Muscle of leg (tissue), 11 donors: ENCODE data around the gene ARRDC1. TPM values are rescaled to one million over a fixed set of nuclear protein-coding genes. Genes with fewer than 3 reads are reported as not detected.

ENCODE experiments used
- DNase-seq: peaks from one replicate; pipeline ENCODE4 v3.0.0; 2013
- H3K27ac ChIP-seq: one replicate; pipeline ENCODE4 v1.5.1; 2013; ENCODE audit warnings: mild to moderate bottlenecking, low read length, control low read depth
- H3K27me3 ChIP-seq: one replicate; pipeline ENCODE4 v1.6.1; 2013; ENCODE audit warnings: low read length; ENCODE audit not compliant: control insufficient read depth, insufficient read depth
- H3K36me3 ChIP-seq: one replicate; pipeline ENCODE4 v1.6.1; 2013; ENCODE audit warnings: low read length; ENCODE audit not compliant: control insufficient read depth, insufficient read depth
- H3K4me1 ChIP-seq: one replicate; pipeline ENCODE4 v1.6.1; 2013; ENCODE audit warnings: low read length; ENCODE audit not compliant: control insufficient read depth, insufficient read depth
- H3K4me3 ChIP-seq: one replicate; pipeline ENCODE4 v1.5.1; 2013; ENCODE audit warnings: low read length, control low read depth
- H3K9me3 ChIP-seq: replicated peaks from 2 replicates; pipeline ENCODE4 v1.6.1; 2013; ENCODE audit warnings: low read depth, low read length; ENCODE audit not compliant: control insufficient read depth
- WGBS: methylation state at CpG from one replicate; pipeline ENCODE4 v1.1.5; 2013; ENCODE audit warnings: missing lambda C conversion rate; ENCODE audit not compliant: insufficient coverage; 5-methylcytosine and 5-hydroxymethylcytosine counted together
- polyA plus RNA-seq, 8 donors: library from polyadenylated mRNA; unstranded; fragments of 120-200 nt; gene quantifications; one replicate each; pipeline versions ENCODE4 v1.2.1 to v1.2.3, GENCODE V29; 2013; ENCODE audit warnings: inconsistent platforms in 1 of 8, low replicate concordance in 1 of 8; ENCODE audit not compliant: insufficient read length in 8 of 8, insufficient read depth in 1 of 8
- total RNA-seq: library from RNA; stranded (reverse); fragments of 120-200 nt; gene quantifications from one replicate; pipeline ENCODE4 v1.2.4, GENCODE V29; 2013

ARRDC1 gene
- total and polyA plus RNA-seq, 9 donors, result 20.6 to 41.3 (median 29.8) TPM

- no peak for DNase-seq
- 59% methylated on average over 21 of the region's 21 CpGs for WGBS
- Histone ChIP-seq H3K4me1 (peaks cover 31% of the 10 kb centered on the region), H3K27me3 (no peaks in the 10 kb centered on the region), H3K4me3 (no peak overlapping the region), H3K9me3 (no peaks in the 10 kb centered on the region), H3K36me3 (peaks cover 36% of the 10 kb centered on the region), H3K27ac (no peak overlapping the region)
These were observed 6.4 kb downstream of the ARRDC1 start for GRCh38 chr9:137611623-137612609.

DNA sequence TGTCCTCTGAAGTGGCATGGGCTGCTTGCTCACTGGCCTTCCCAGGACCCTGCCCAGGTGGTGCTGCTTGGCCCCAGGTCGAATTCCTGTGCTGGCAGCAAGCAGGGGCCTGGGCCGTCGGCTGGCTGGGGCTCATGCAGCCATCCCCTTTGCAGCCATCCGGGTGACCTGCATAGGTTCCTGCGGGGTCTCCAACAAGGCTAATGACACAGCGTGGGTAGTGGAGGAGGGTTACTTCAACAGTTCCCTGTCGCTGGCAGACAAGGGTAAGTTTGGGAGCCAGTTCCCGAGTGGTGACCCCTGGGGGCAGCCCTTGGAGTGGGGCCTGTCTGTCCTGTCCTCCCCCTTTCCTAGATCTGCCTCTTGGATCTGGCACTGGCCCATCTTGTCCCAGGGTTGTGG is 7.3 kb downstream of the ARRDC1 start:
- Histone ChIP-seq H3K9me3 (no peaks in the 10 kb centered on the region), H3K4me3 (no peak overlapping the region), H3K27me3 (no peaks in the 10 kb centered on the region), H3K27ac (no peak overlapping the region), H3K36me3 (peaks cover 36% of the 10 kb centered on the region), H3K4me1 (peaks cover 28% of the 10 kb centered on the region)
- no peak for DNase-seq
- WGBS, result 55% methylated on average over 8 of the region's 8 CpGs

GRCh38 chr9:137613259-137613658 is 7.8 kb downstream of the ARRDC1 start:
- Histone ChIP-seq H3K36me3 (peaks cover 36% of the 10 kb centered on the region), H3K9me3 (no peaks in the 10 kb centered on the region), H3K27ac (no peak overlapping the region), H3K4me1 (peaks cover 28% of the 10 kb centered on the region), H3K4me3 (no peak overlapping the region), H3K27me3 (no peaks in the 10 kb centered on the region)
- DNase-seq, result no peak
- WGBS, result 92% methylated on average over 3 of the region's 5 CpGs

DNA sequence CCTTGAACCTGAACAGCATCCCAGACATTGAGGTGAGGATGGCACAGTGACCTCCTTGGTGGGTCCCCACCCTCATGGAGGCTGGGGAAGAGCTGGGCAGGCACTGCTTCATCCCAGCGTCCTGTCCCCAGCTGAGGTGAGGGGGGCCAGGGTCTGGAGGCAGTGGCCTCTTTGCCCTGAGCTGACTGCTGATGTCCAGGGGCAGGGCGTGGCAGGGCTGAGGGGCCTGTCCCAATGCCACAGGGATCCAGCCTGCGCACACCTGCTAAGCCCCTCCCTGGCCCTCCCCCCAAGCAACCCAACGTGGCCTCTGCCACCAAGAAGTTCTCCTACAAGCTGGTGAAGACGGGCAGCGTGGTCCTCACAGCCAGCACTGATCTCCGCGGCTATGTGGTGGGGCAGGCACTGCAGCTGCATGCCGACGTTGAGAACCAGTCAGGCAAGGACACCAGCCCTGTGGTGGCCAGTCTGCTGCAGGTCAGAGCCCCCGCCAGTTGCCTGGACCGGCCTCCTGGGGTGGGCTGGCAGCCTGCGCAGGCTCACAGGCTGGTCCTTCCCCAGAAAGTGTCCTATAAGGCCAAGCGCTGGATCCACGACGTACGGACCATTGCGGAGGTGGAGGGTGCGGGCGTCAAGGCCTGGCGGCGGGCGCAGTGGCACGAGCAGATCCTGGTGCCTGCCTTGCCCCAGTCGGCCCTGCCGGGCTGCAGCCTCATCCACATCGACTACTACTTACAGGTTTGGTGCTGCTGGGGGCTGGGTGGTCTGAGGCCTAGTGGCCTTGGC is 8.4 kb downstream of the ARRDC1 start:
- peaks cover 30% of the 10 kb centered on the region for H3K36me3 ChIP-seq
- no peak for DNase-seq
- no peak overlapping the region for H3K27ac ChIP-seq
- no peaks in the 10 kb centered on the region for H3K27me3 ChIP-seq
- H3K4me1 ChIP-seq, result peaks cover 21% of the 10 kb centered on the region
- H3K9me3 ChIP-seq, result no peaks in the 10 kb centered on the region
- H3K4me3 ChIP-seq, result no peak overlapping the region
- whole genome bisulfite sequencing, result 87% methylated on average over 23 of the region's 27 CpGs

DNA sequence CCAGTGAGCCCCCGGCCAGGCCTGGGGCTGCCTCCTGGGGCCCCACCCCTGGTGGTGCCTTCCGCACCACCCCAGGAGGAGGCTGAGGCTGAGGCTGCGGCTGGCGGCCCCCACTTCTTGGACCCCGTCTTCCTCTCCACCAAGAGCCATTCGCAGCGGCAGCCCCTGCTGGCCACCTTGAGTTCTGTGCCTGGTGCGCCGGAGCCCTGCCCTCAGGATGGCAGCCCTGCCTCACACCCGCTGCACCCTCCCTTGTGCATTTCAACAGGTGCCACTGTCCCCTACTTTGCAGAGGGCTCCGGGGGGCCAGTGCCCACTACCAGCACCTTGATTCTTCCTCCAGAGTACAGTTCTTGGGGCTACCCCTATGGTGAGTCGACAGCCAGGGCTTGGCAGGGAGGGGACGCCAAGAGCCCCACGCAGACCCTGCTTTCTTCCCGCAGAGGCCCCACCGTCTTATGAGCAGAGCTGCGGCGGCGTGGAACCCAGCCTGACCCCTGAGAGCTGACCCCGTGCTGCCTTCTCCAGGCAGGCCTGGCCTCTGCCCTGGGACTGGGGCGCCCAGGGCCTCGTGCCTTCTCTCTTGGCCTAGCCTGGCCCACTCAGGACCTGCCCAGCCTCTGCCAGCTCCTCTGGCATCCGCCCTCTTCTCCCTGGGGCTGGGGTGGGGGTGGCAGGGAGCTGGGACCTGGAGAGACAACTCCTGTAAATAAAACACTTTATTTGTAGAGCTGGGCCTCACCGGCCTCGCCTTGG is 9.3 kb downstream of the ARRDC1 start:
- WGBS, result 90% methylated on average over 22 of the region's 25 CpGs
- no peak for DNase-seq
- H3K27me3 ChIP-seq, result no peaks in the 10 kb centered on the region
- no peak overlapping the region for H3K4me3 ChIP-seq
- peaks cover 24% of the 10 kb centered on the region for H3K4me1 ChIP-seq
- H3K9me3 ChIP-seq, result no peaks in the 10 kb centered on the region
- peaks cover 30% of the 10 kb centered on the region for H3K36me3 ChIP-seq
- H3K27ac ChIP-seq, result no peak overlapping the region

DNA sequence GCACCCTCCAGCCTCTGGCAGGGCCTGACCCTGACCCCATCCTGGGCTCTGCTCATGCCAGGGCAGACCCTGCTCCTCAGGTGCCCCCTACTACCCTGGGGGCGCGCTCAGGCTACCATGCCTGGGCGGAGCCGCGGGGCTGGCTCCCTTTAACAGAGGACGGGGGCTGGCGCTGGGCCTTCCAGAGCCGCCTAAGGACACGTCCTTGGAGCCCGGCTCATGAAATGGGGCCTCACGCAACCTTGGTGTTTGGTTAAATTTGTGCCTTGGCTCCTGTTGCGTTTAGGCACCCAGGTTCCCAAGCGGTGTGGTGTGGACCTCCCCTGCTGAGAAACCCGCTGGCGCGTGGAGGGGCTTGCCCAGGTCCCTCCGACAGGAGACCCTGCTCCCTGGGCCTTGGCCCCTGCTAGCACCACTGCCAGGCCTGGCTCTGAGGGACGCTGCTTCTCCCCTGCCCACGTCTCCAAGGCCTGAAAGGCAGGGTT is 9.9 kb downstream of the ARRDC1 start:
- Histone ChIP-seq H3K36me3 (peaks cover 31% of the 10 kb centered on the region), H3K4me1 (peaks cover 28% of the 10 kb centered on the region), H3K9me3 (no peaks in the 10 kb centered on the region), H3K27ac (no peak overlapping the region), H3K27me3 (no peaks in the 10 kb centered on the region), H3K4me3 (no peak overlapping the region)
- no peak for DNase-seq
- 91% methylated on average over 17 of the region's 19 CpGs for WGBS

DNA sequence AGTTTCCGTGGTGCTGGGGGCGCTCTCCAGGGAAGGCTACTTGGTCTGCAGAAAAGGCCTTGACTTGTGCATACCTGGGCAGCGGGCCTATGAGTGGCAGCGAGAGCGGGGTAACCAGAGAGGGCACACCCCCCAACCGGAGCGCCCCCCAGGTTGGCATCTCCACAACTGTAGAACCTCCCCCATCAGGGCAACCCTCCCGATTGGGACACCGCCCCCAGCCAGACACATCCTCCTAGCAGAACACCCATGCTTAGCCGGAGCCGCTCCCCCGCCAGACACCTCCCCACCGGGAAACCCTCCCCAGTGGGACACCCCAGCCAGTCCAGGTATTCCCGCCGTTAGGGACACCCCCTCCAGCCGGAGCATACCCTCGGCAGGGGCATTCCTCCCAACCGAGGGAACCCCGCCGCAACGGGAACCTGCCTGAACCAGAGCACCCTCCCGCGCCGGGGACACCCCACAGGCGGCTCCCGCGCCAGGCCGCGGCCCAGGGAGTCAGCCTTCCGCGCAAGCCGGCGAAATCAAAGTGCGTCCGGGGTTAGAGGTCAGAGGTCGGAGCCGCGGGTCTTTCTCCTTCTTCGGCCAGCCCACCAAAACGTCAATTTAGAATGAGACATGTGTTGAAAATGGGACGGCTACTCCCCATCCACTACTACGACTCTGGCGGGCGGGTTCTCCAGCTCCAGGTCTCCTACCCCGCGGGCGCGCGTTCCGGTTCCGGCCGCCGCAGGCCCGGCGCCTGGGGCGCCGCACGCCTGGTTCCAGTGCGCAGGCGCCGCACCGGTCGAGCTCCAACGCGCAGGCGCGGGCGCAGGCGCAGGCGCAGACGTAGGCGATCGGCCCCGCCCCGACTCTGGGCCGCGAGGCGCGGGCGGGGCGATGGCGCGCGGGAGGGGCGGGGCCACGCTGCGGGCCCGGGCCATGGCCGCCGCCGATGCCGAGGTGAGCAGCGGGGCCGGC is 12.9 kb downstream of the ARRDC1 start, which contains the start of gene EHMT1:
Gene EHMT1, plus strand, starts transcription at position 901 of the 963 bp plus-strand sequence. Its CDS starts 24 bp downstream, at position 925.
- Histone ChIP-seq H3K27me3 (no peaks in the 10 kb centered on the region), H3K4me1 (peaks cover 27% of the 10 kb centered on the region), H3K36me3 (peaks cover 34% of the 10 kb centered on the region), H3K27ac (peak within 1 kb of the TSS; percentile 89), H3K4me3 (peak within 1 kb of the TSS; percentile 99), H3K9me3 (no peaks in the 10 kb centered on the region)
- WGBS, result under 1% methylated on average over 81 of the region's 94 CpGs
- DNase-seq, result peak; percentile 95

DNA sequence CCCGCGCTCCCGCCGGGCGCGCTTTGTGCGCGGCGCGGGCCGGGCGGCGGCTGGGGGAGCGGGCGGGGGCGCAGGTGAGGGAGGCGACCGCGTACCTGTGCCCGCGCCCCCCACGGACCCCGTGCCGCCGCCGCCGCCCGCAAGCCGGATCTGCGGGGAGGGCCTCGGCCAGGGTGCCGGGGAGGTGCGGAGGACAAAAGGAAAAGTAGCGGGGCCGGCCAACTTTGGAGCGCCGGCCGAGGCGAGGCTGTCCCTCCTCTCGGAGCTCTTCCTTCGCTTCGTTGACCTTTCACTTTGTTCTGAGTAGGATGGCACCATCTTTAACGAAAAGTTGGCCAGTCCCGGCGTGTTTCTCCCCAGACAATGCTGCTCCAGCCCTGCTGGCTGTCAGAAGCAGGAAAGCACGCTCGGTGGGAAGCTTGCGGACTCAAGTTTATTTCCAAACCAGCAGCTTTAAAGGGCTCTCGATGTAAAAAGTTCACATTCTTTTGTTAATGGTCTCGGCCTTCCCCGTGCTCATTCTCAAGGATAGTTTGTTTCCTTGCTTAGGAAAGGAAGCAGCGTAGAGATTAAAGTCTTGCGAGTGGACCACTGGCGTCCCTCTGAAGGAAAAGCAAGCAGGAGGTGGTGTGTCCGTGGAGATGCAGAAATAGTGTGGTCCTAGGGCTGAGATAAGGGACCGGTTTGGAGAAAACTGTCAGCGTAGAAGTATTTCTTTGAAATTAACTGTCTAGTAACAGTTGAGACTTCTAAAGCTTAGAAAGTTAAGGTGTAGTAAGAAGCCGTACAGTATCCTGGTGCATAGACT is 14.0 kb downstream of the ARRDC1 start:
- peak; percentile 64 for DNase-seq
- peak overlapping the region; percentile 68 for H3K4me3 ChIP-seq
- WGBS, result 0% methylated on average over 57 of the region's 58 CpGs
- no peaks in the 10 kb centered on the region for H3K27me3 ChIP-seq
- H3K4me1 ChIP-seq, result peaks cover 27% of the 10 kb centered on the region
- H3K9me3 ChIP-seq, result no peaks in the 10 kb centered on the region
- peaks cover 31% of the 10 kb centered on the region for H3K36me3 ChIP-seq
- H3K27ac ChIP-seq, result peak overlapping the region; percentile 85
